Stimulated activated naive B cell treated with anti-CD40 and anti-IgM and Interleukin-4, amounts not matched to agents 10 μg/mL and 1 μg/mL and 100 μg/mL, for 72 hours (primary cell): ENCODE measurements around the gene COL5A1.

Experiments
- ATAC-seq, 2 donors: fragments of 150-1000 bp; cut with Tn5 transposase; replicated peaks; 2 replicates each; pipeline ENCODE4 v1.10.0; 2021; ENCODE audit warnings: moderate library complexity in 1 of 2
- DNase-seq: peaks from one replicate; pipeline ENCODE4 v3.0.0; 2021
- H3K27ac Mint-ChIP-seq: one replicate; pipeline ENCODE4 v1.8.0; 2022; ENCODE audit warnings: mild to moderate bottlenecking, mixed read lengths
- H3K27me3 Mint-ChIP-seq, 2 donors: one replicate each; pipeline ENCODE4 v1.8.0; 2022; ENCODE audit warnings: mixed read lengths in 2 of 2
- H3K36me3 Mint-ChIP-seq, 2 donors: one replicate each; pipeline ENCODE4 v1.8.0; 2022; ENCODE audit warnings: mixed read lengths in 2 of 2, mild to moderate bottlenecking in 1 of 2
- H3K4me1 Mint-ChIP-seq, 2 donors: one replicate each; pipeline ENCODE4 v1.8.0; 2022; ENCODE audit warnings: mixed read lengths in 2 of 2, mild to moderate bottlenecking in 1 of 2
- H3K4me3 Mint-ChIP-seq, 2 donors: one replicate each; pipeline ENCODE4 v1.8.0; 2022; ENCODE audit warnings: mild to moderate bottlenecking in 2 of 2, mixed read lengths in 2 of 2, moderate library complexity in 1 of 2
- H3K9me3 Mint-ChIP-seq, 2 donors: one replicate each; pipeline ENCODE4 v1.8.0; 2022; ENCODE audit warnings: mixed read lengths in 2 of 2, mild to moderate bottlenecking in 1 of 2

The COL5A1 gene

DNA sequence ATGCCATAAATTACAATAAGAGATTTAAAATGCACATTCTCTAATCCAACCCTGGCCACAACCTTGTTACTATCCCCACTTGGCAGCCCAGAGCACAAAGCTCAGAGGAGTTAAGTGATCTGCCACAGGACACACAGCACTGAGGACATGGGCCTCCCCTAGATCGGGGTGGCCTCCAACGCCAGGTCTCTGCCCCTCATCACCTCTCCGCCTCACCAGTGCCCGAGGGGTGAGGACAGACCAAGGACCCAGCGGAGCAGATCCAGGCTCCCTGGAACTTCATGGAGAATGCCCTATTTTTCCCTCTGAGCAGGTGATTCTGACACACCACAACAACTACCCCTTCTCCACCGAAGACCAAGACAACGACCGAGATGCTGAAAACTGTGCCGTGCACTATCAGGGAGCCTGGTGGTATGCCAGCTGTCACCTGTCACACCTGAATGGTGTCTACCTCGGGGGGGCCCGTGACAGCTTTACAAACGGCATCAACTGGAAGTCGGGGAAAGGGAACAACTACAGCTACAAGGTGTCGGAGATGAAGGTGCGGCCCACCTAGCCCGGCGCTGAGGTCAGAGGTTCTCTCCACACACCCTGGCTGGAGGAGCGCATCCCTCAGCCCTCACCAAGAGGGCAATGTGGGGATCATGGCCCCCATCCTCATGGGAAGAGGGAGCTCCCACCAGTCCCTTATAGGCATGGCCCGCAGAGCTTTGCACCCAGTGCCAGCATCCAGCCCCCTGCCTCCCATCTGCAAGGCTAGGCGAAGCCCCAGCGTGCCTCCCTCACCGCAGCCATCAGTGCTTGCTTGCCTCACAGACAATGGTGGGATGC lies 226.5 kb downstream of the COL5A1 start:
- DNase-seq = no peak

DNA sequence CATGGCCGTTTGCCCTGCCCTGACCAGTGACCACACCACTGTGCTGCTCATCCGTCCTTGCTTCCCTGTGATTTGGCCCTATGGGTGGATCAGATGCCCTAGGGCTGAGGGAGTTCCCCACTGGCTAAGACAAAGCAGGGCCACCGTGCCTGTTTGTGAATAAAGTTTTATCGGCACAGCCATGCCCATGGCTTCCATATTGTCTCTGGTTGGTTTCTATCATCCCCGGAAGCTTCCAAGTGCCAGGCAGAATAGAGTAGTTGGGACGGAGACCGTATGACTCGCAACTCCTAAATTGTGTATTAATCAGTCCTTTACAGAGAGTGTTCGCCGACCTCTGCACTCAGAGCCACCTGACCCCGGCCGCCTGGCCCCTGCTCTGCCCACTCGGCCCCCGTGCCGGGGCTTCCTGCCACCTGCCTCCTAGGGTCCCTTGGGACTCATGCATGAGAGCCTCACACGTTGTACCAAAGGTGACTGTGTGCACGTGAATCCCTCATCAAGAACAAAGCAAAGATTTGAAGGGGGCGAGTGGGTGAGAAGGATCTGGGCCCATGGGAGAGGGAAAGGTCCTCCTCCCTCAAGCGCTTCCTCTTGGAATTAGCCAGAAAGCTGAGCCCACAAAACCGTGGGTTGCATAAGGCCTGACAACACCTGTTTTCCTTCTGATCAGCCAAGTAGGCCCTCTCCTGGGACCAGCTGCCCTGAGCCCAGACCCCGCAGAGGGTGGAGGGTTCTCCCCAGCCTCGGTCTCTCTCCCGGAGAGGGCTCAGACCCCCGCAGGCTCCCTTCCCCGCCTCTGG lies 227.3 kb downstream of the COL5A1 start:
- H3K27ac Mint-ChIP-seq = no peak overlapping the region
- H3K4me3 Mint-ChIP-seq = no peak overlapping the region
- peaks cover 5 to 12% of the 10 kb centered on the region in 2 donors for H3K36me3 Mint-ChIP-seq
- H3K27me3 Mint-ChIP-seq = peaks cover 0 to 6% of the 10 kb centered on the region in 2 donors
- ATAC-seq (peak; percentile 45 to 65), DNase-seq (no peak)
- peaks cover 7 to 10% of the 10 kb centered on the region in 2 donors for H3K9me3 Mint-ChIP-seq
- peaks cover 23 to 25% of the 10 kb centered on the region in 2 donors for H3K4me1 Mint-ChIP-seq

More for the DNA sequence above, 226.5 kb downstream of the COL5A1 start:
- peaks cover 0 to 6% of the 10 kb centered on the region in 2 donors for H3K27me3 Mint-ChIP-seq
- no peak overlapping the region for H3K27ac Mint-ChIP-seq
- H3K4me1 Mint-ChIP-seq = peaks cover 23 to 25% of the 10 kb centered on the region in 2 donors
- ATAC-seq = no peak
- H3K9me3 Mint-ChIP-seq = peaks cover 7 to 10% of the 10 kb centered on the region in 2 donors
- H3K36me3 Mint-ChIP-seq = peaks cover 5 to 12% of the 10 kb centered on the region in 2 donors
- no peak overlapping the region for H3K4me3 Mint-ChIP-seq

GRCh38 chr9:134869554-134870300 lies 228.1 kb downstream of the COL5A1 start:
- H3K27ac Mint-ChIP-seq = no peak overlapping the region
- H3K4me3 Mint-ChIP-seq = no peak overlapping the region
- H3K9me3 Mint-ChIP-seq = peaks cover 7 to 10% of the 10 kb centered on the region in 2 donors
- H3K36me3 Mint-ChIP-seq = peaks cover 5 to 12% of the 10 kb centered on the region in 2 donors
- H3K4me1 Mint-ChIP-seq = peaks cover 23 to 25% of the 10 kb centered on the region in 2 donors
- DNase-seq (no peak), ATAC-seq (no peak)
- peaks cover 0 to 6% of the 10 kb centered on the region in 2 donors for H3K27me3 Mint-ChIP-seq

DNA sequence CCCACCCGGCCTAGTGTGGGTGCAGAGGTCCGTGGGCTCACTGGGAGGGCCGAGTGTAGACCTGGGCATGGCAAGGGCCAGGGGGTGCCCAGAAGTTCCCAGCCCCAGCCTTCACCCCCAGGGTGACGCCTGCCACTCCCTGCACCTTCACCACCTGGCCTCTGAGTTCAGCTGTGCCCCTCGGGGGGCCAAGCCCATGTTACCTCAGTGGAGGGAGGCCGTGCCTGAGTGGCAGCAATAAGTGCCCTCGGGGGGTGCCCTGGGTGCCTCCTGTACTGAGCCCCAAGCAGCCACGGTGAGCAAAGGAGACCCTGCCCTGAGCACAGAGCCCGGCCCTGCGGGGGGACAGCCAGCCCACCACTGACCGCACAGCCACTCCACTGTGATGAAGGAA lies 228.7 kb downstream of the COL5A1 start:
- peaks cover 10% of the 10 kb centered on the region in 2 donors for H3K9me3 Mint-ChIP-seq
- H3K27me3 Mint-ChIP-seq = peaks cover 0 to 6% of the 10 kb centered on the region in 2 donors
- DNase-seq = no peak
- ATAC-seq = no peak
- H3K4me1 Mint-ChIP-seq = peaks cover 26 to 29% of the 10 kb centered on the region in 2 donors
- no peak overlapping the region for H3K27ac Mint-ChIP-seq
- H3K4me3 Mint-ChIP-seq = no peak overlapping the region
- H3K36me3 Mint-ChIP-seq = peaks cover 5 to 12% of the 10 kb centered on the region in 2 donors

DNA sequence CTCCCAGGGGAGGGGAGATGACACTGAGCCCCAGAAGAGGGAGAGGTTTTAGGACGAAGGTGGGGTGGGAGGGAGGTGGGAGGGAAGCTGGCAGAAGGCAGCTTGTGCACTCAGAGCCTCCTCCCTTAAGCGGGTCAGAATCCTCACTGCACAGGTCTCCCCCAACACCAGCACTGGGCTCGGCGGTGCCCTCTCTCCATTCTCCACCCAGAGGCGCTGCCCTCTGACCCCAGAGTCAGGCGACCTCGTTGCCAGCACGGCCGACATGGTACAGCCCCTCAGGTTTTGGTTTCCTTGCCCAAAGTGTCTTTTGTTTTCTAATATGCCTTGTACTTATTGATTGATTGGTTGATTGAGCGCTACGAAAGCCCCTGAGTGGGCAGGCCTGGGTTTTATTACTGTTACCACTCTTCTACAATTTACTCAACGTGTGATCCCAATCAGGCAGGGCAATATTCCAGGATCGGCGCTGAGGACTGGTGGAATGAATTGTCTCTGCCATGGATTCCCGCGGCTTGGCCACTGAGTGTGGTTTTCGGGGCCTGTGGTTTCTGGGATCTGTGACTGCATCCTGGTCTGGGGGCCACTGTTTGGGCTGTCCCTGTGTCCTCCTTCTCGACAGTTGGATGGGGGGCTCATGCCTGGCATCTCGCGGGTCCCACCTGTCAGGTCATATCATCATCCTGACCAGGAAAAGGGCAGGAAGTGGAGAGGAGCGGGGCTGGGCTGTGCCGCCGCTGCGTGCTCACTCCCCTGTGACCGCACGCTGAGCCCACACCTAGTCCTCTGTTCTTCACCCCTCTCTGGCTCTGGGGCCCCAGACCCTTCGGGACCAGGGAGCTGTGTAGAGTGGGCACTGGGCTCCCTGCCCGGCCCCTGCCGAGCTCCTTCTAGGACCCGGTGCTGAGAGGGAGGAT lies 229.4 kb downstream of the COL5A1 start:
- H3K36me3 Mint-ChIP-seq = peaks cover 5 to 12% of the 10 kb centered on the region in 2 donors

GRCh38 chr9:134871697-134872340 lies 230.2 kb downstream of the COL5A1 start:
- no peak for DNase-seq
- H3K4me3 Mint-ChIP-seq = no peak overlapping the region
- no peak for ATAC-seq
- peaks cover 10 to 12% of the 10 kb centered on the region in 2 donors for H3K9me3 Mint-ChIP-seq
- H3K36me3 Mint-ChIP-seq = peaks cover 5 to 12% of the 10 kb centered on the region in 2 donors
- peaks cover 27 to 30% of the 10 kb centered on the region in 2 donors for H3K4me1 Mint-ChIP-seq
- H3K27me3 Mint-ChIP-seq = peaks cover 0 to 8% of the 10 kb centered on the region in 2 donors
- H3K27ac Mint-ChIP-seq = no peak overlapping the region

More for the DNA sequence above, 229.4 kb downstream of the COL5A1 start:
- H3K4me1 Mint-ChIP-seq = peaks cover 27 to 30% of the 10 kb centered on the region in 2 donors
- ATAC-seq = no peak
- H3K4me3 Mint-ChIP-seq = no peak overlapping the region
- H3K9me3 Mint-ChIP-seq = peaks cover 10 to 12% of the 10 kb centered on the region in 2 donors
- H3K27me3 Mint-ChIP-seq = peaks cover 0 to 6% of the 10 kb centered on the region in 2 donors
- DNase-seq = no peak
- H3K27ac Mint-ChIP-seq = peak overlapping the region; percentile 47

DNA sequence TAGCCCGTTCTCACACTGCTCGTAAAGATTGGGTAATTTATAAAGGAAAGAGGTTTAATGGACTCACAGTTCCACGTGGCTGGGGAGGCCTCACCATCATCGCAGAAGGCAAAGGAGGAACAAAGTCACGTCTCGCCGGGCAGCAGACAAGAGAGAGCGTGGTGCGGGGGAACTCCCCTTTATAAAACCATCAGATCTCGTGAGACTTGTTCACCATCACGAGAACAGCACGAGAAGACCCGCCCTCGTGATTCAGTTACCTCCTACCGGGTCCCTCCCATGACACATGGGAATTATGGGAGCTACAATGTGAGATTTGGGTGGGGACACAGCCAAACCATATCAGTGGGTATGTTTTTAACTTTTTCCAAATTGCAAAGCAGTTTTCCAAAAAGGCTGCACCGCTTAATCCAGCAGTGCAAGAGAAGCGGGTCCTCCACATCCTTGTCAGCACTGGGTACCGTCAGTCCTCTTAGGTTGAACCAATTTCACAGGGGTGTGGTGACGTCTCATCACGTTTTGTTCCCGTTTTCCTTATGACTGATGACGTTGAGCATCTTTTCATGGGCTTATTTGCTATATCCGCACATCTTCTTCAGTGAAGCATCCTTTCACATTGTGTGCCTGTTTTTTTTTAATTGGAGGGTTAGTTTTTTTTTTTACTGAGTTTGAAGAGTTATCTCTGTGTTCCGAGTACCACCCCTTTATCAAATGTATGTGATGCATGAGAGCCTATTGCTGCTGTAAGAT lies 231.1 kb downstream of the COL5A1 start:
- DNase-seq = peak; percentile 31
- Mint-ChIP-seq H3K4me3 (peak overlapping the region in 1 of 2 donors; percentile 18), H3K27me3 (peaks cover 3 to 16% of the 10 kb centered on the region in 2 donors), H3K27ac (no peak overlapping the region), H3K4me1 (peaks cover 27 to 30% of the 10 kb centered on the region in 2 donors), H3K9me3 (peaks cover 10 to 12% of the 10 kb centered on the region in 2 donors), H3K36me3 (peaks cover 5 to 12% of the 10 kb centered on the region in 2 donors)
- peak; percentile 63 to 79 for ATAC-seq

DNA sequence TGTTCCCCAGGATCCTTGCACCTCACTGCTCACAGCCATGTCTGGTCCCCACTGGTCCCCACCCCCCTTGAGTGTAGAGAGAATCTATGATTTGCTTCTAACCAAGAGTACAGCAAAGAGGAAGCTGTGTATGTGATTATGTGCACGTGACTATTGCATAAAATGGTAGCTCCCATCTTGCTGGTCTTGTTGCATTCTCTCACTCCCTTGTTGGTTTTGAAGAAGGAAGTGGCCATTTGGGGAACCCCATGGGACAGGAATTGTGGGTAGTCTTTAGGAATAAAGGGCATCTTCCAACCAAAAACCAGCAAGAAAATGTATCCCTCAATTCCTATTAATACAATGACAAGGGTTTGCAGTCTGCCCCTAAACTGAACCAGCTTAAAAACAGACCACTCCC lies 233.8 kb downstream of the COL5A1 start:
- no peak overlapping the region for H3K4me3 Mint-ChIP-seq
- peaks cover 2 to 8% of the 10 kb centered on the region in 2 donors for H3K36me3 Mint-ChIP-seq
- peaks cover 12 to 16% of the 10 kb centered on the region in 2 donors for H3K4me1 Mint-ChIP-seq
- H3K9me3 Mint-ChIP-seq = peaks cover 6 to 12% of the 10 kb centered on the region in 2 donors
- DNase-seq = no peak
- H3K27me3 Mint-ChIP-seq = peaks cover 10 to 20% of the 10 kb centered on the region in 2 donors
- H3K27ac Mint-ChIP-seq = no peak overlapping the region
- no peak for ATAC-seq

GRCh38 chr9:134877541-134877940 lies 235.9 kb downstream of the COL5A1 start:
- Mint-ChIP-seq H3K36me3 (peaks cover 0 to under 1% of the 10 kb centered on the region in 2 donors), H3K4me1 (peaks cover 5% of the 10 kb centered on the region in 2 donors), H3K4me3 (no peak overlapping the region), H3K27me3 (peaks cover 18 to 38% of the 10 kb centered on the region in 2 donors), H3K9me3 (peaks cover 2 to 5% of the 10 kb centered on the region in 2 donors), H3K27ac (no peak overlapping the region)
- ATAC-seq = no peak
- no peak for DNase-seq

DNA sequence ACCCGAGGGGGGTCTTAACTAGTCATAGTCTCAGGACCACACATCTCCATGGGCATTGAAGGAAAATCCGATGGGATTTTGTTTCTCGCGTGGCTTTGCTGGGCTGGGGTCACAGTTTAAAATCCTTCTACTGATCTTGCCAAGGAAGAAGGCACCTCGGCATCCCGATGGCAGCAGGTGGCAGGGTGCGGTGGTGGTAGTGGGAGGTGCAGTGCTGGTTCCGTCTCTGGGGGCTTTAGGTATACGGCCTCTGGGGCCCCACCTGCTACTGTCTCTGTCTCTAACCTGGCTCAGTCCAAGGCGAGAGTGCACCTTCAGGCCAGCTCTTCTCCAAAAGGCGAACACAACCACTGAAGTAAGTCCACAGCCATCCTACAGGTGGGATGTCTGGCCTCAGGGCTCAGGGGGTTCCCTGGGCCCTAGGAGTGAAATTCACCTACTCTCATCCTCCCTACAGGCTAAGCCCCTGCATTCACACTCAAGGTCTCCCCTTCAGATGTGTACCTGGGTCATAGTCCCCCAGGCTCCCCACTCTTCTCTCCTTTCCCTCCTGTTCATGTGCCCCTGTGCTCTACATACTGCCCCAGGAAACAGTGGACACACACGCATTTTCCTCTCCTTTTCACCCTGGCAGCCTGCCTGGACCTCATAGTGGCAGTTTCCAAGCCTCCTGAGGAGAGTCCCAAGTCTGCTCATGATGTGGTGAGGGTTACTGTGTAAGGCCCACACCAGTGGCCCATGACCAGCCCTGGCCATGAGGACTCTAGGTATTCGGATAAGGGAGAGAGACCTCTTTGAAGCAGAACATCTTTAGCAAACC lies 238.3 kb downstream of the COL5A1 start:
- Mint-ChIP-seq H3K36me3 (no peaks in the 10 kb centered on the region), H3K4me3 (no peak overlapping the region), H3K4me1 (peaks cover 4% of the 10 kb centered on the region in 2 donors), H3K27me3 (peaks cover 35 to 60% of the 10 kb centered on the region in 2 donors), H3K9me3 (peaks cover 0 to 4% of the 10 kb centered on the region in 2 donors), H3K27ac (no peak overlapping the region)
- ATAC-seq (no peak), DNase-seq (no peak)

DNA sequence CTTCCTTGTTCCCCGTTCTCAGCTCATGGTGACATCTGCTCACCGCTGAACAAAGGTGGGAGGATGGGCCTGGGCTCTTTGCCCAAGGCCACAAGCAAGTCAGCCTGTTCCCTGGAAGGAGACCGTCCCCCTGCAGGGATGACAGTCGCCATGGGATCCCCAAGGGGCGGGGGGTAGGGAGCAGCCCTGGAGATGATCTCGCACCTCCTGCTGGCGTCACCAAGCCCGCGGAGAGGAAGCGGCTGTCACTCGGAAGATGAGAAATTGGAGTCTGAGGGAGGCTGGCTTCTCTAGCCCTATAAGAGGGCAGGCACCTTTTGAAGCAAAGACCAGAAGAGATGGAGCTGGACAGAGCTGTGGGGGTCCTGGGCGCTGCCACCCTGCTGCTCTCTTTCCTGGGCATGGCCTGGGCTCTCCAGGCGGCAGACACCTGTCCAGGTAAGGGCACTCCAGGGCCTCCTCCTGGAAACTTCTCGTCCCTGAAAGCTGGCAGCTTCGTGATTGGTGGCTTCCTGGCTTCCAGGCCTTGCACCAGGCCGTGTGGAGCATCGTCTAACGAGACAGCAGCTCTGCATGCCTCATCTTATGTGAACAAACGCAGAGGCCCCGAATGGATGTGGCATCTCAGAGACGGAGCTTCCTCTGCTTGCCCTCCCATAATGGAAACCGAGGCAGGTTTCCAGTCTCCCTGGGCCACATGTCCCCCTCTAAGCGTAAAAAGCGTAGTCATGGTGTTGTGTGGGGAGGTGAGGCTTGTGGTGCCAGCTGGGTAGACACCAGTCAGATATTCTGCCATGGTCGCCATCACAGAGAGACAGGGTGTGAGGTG lies 239.1 kb downstream of the COL5A1 start, which contains the start of gene FCN2:
FCN2 (plus strand) TSS at position 327 of the 829 bp plus-strand sequence; CDS start at position 339, 12 bp downstream.
- DNase-seq (no peak), ATAC-seq (no peak)
- no peaks in the 10 kb centered on the region for H3K36me3 Mint-ChIP-seq
- H3K4me3 Mint-ChIP-seq = no peak within 1 kb of the TSS
- H3K27ac Mint-ChIP-seq = no peak within 1 kb of the TSS
- H3K9me3 Mint-ChIP-seq = no peaks in the 10 kb centered on the region
- H3K27me3 Mint-ChIP-seq = peaks cover 35 to 67% of the 10 kb centered on the region in 2 donors
- no peaks in the 10 kb centered on the region for H3K4me1 Mint-ChIP-seq
